ENCODE data around the gene TNNT2.

TNNT2 gene

DNA sequence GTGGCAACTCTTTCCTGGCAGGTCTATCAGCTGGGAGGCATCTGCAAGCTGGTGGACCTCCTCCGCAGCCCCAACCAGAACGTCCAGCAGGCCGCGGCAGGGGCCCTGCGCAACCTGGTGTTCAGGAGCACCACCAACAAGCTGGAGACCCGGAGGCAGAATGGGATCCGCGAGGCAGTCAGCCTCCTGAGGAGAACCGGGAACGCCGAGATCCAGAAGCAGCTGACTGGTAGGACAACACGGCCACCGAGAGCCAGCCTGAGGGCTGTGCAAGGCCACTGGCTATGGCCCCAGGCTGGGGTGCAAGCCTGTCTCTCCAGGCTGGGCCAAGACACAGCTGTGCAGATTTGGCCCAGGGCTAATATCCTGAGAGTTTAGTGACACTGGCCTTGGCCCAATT, 59.9 kb downstream of the TNNT2 start:
- Histone ChIP-seq H3K4me3 (no peak overlapping the region), H3K27ac (no peak overlapping the region)
- TF ChIP-seq CTCF (IDR thresholded peaks at IDR 0.05), result no peak
- no peak for DNase-seq (ENCODE audit: low spot score)

DNA sequence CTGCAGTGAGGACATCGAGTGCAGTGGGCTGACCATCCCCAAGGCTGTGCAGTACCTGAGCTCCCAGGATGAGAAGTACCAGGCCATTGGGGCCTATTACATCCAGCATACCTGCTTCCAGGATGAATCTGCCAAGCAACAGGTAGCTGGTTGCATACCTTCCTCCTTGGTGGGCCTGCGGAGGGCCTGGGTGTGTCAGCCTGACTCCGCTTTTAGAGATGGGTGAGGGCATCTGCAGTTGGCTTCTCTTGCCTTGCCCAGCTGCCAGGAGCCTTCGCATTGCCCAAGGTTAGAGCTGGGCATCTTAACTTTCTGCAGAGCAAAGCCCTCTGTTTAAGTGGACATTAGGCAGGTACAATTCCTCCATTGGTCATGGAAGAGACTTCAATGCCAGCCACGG, 60.9 kb downstream of the TNNT2 start:
- Histone ChIP-seq H3K4me3 (no peak overlapping the region), H3K27ac (no peak overlapping the region)
- DNase-seq (ENCODE audit: low spot score), result no peak
- no peak for TF ChIP-seq CTCF (IDR thresholded peaks at IDR 0.05)

DNA sequence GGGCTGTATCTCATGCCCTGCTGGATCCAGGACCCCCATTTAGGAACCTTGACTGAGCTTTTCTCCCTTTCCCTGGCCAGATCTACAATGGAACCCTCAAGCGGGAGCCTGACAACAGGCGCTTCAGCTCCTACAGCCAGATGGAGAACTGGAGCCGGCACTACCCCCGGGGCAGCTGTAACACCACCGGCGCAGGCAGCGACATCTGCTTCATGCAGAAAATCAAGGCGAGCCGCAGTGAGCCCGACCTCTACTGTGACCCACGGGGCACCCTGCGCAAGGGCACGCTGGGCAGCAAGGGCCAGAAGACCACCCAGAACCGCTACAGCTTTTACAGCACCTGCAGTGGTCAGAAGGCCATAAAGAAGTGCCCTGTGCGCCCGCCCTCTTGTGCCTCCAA, 64.4 kb downstream of the TNNT2 start:
- Histone ChIP-seq H3K4me3 (no peak overlapping the region), H3K27ac (no peak overlapping the region)
- no peak for TF ChIP-seq CTCF (IDR thresholded peaks at IDR 0.05)
- no peak for DNase-seq (ENCODE audit: low spot score)

- no peak for TF ChIP-seq CTCF (IDR thresholded peaks at IDR 0.05)
- H3K27ac ChIP-seq, result no peak overlapping the region
These were observed 65.2 kb downstream of the TNNT2 start for GRCh38 chr1:201312298-201312697.

DNA sequence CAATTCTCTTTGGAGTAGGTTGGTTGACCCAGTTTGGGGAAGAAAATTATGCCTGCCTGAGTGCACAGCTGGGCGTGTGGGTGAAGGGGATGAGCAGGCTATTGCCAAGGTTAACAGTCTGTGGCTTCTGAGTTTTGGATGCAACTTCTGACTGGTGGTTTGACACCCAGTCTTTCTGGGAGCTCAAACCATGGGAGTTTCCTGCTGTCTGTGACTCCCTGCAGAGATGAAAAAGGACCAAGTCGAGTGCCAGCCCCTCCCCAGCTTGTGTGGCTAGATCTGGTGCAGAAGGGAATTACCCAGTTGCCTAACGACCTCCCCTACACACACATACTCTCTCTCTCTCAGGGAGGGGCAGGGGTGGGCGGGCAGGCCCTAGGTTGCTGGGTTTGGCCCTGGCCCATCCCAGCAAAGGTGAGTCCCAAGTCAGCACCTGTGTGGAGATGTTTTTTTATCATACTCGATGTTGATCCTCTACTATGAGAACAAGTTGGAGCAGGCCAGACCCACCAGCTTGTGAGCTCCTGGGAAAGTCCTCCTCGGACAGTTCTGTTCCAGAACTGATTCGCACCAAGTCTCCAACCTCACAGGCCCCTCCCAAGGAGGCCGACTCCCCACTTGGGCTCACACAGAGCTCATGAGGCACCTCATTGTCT, 66.0 kb downstream of the TNNT2 start:
- H3K27ac ChIP-seq, result no peak overlapping the region
- TF ChIP-seq CTCF (IDR thresholded peaks at IDR 0.05), result no peak
- DNase-seq (ENCODE audit: low spot score), result no peak
- H3K4me3 ChIP-seq, result no peak overlapping the region

More at GRCh38 chr1:201312298-201312697, 65.2 kb downstream of the TNNT2 start:
- no peak overlapping the region for H3K4me3 ChIP-seq
- DNase-seq (ENCODE audit: low spot score), result no peak

- DNase-seq (ENCODE audit: low spot score), result no peak
- no peak overlapping the region for H3K4me3 ChIP-seq
- H3K27ac ChIP-seq, result no peak overlapping the region
- TF ChIP-seq CTCF (IDR thresholded peaks at IDR 0.05), result no peak
These were observed 66.5 kb downstream of the TNNT2 start for GRCh38 chr1:201310986-201311355.

DNA sequence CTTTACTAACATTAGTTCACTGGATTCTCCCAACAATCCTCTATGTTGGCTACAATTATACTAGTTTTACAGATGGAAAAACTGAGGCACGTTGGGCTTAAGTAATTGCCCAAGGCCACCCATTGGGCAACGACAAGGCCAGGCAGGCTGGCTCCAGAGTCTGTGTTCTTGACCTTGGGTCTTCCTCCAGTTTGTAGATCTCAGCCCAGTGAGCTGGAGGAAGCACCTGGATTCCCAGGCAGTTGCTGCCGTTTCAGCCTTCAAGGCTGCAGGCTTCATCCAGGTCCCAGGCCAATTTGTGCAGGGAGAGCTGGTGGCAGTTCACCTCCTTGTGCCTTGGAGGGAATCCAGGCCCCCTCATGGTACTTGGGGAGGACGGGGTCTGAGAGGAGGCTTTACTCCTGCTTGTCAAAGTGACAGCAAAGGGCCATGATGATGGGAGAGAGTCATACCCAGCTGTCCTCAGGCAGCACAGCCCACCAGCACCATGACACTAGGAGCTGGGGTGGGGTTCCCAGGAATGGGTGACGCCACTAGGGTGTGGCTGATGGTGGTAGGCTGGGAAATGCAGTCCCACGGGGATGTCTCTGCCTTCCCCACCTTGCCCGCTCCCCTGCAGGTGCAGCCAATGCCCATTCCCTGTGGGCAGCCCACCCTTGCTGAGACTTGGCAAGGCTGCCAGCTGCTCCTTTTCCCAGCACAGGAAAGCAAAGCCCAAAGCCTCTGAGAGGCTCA, 67.1 kb downstream of the TNNT2 start:
- H3K4me3 ChIP-seq, result no peak overlapping the region
- TF ChIP-seq CTCF (IDR thresholded peaks at IDR 0.05), result no peak
- H3K27ac ChIP-seq, result no peak overlapping the region
- no peak for DNase-seq (ENCODE audit: low spot score)
